ENCODE data around the gene SCIMP.
A peak's percentile ranks its signal among the peaks of the same experiment; 100 is the strongest.

The SCIMP gene

DNA sequence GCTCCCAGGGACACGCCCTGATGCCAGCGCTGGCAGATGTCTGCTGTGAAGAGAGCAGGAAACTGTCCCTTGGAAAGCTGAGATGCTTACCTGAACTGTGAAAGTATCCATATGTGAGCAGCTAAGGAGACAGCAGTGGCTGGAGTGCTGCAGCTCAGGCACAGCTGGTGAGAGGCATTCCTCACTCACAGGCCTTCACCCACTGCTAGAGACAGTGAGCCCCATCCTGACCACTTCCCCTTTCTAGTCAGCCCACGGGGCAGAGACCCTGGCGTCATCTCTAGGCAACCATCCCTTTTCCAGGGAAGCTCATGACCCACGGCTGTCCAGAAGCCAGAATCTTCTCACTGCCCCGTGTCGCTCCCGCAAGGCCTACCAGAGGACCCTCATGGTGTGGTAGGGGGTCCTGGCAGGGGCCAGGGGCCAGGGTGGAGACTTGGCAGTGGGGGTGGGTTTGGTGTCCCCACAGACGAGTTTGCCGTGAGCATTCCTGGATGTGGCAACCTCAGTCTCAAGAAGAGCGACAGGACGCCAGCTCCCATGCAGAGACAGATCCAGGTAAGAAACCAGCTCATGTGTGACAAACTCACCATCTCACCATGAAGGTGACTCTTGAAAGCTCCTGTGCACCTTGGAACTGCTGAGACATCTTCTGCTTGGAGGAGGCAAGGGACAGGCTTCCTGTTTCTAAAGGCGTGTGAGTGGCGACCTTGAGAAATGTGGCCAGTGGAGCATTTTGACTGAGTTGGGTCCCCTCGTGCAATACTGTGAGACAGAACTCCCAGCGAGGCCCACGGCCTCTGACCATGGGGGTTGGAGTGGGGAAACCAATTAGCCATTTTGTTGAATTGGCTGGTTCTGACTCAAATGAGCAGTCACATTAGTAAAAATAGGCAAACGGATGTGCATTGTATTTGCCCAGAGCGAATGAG lies at the start of gene SCIMP:
Gene SCIMP, minus strand, starts transcription at position 216 of the 932 bp plus-strand sequence. Its CDS starts 105 bp downstream, at position 111.
- no peak for DNase-seq (ENCODE audit: low read depth)
- TF ChIP-seq, protein P1, sequence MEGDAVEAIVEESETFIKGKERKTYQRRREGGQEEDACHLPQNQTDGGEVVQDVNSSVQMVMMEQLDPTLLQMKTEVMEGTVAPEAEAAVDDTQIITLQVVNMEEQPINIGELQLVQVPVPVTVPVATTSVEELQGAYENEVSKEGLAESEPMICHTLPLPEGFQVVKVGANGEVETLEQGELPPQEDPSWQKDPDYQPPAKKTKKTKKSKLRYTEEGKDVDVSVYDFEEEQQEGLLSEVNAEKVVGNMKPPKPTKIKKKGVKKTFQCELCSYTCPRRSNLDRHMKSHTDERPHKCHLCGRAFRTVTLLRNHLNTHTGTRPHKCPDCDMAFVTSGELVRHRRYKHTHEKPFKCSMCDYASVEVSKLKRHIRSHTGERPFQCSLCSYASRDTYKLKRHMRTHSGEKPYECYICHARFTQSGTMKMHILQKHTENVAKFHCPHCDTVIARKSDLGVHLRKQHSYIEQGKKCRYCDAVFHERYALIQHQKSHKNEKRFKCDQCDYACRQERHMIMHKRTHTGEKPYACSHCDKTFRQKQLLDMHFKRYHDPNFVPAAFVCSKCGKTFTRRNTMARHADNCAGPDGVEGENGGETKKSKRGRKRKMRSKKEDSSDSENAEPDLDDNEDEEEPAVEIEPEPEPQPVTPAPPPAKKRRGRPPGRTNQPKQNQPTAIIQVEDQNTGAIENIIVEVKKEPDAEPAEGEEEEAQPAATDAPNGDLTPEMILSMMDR (IDR thresholded peaks at IDR 0.05; ENCODE audit: low read depth, low read length, missing control alignments) = no peak
- H3K4me3 ChIP-seq (ENCODE audit: low read depth, low read length) = peak within 1 kb of the TSS; percentile 65

DNA sequence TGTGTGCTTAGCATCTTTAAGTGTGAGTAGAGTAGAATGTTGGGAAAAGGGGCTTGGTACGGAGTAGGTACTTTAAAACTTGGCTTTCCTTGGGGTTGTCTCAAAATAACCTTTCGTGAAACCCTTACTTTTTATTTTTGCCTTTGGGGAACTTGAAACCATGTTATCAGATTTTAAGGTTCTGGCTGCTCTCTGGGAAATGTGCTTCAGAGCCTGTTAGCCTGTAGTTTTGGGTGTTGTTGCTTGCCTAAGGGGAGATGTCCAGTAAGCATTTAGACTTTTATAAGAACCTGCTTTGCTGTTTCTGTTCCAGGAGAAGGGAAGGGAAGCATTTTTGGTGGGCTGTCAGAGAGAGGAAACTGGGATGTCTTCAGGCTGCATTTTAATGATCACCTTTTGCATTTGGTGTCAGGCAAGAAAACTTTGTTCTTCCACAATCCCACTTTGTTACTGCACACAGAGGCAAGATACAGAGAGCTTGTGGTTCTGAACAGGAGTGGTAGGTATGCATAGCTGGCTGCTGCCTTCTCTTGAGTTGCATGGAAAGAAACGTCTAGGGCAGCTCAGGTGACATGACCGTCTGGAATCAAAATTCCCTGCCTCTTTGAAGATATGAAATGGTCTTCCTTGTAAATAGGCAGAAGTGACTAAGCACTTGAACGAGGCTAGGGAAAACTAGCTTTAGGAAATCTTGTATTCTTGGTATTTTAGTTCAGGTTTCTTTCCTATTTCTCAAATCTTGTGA lies 49.1 kb upstream of the SCIMP start:
- TF ChIP-seq, protein P1 (IDR thresholded peaks at IDR 0.05; ENCODE audit: low read depth, low read length, missing control alignments) = no peak
- DNase-seq (ENCODE audit: low read depth) = no peak
- H3K4me3 ChIP-seq (ENCODE audit: low read depth, low read length) = peak overlapping the region; percentile 63

DNA sequence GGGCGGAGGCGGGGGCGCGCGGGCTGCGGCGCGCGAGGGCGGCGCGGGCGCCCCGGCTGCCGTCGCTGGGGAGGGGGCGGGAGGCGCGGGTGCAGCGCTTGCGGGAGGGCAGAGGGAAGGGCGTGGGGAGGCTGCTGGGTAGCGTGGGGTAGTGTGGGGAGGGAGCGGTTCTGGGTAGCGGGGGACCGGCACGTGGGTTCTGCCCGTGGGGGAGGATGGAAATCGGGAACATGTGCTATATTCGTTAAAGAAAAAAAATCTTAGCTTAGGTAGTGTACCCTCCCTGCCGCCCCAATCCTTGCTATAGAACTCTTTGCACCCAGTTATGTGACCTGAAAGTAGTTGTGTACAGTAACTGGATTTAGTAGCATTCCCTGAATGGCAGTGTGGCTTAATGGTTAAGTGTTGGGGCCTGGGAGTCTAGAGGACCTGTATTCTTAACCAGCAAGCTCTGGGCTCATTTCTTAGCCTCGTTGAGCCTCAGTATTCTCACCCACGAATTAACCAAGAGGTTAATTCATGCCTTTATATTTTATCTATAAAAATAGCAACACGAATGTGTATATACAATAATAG lies 48.1 kb upstream of the SCIMP start:
- H3K4me3 ChIP-seq (ENCODE audit: low read depth, low read length) = peak overlapping the region; percentile 63
- TF ChIP-seq, protein P1 (IDR thresholded peaks at IDR 0.05; ENCODE audit: low read depth, low read length, missing control alignments) = no peak
- DNase-seq (ENCODE audit: low read depth) = no peak

DNA sequence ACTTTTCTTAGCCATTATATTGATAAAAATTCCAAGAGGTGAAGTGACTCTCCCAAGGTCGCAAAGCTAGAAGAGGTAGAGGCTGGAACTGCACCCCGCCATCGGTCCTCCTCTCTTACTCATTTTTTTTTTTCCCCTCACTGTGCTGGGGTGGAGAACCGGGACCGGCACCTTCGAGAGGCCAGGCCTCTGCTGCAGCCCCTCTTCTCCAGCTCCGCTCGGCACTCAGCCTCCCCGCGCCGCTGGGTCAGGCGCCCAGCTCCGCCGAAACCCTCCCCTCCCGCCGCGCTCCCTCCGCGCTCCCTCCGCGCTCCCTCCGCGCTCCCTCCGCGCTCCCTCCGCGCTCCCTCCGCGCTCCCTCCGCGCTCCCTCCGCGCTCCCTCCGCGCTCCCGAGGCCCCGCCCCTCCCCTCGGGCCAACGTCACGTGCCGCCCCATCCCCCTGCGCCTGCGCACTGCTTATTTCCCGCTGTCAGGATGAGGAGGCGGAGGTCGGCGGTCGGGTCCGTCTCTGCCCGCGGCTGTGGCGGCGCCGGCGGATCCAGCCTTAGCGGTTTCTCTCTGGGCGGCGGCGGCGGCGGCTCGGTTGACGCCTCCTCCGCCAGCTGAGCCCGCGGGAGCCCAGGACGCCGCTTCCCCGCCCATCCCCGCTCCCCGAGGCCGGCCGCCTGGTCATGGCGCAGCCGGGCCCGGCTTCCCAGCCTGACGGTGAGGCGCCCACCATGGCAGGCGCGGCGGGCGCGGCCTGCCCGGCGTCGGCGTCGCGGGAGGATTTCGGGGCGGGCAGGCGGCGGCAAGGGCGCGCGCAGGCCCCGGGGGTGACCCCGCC lies 47.4 kb upstream of the SCIMP start, which contains the start of gene RABEP1:
Gene RABEP1, plus strand, starts transcription at position 471 of the 828 bp plus-strand sequence. Its CDS starts 203 bp downstream, at position 674.
- peak; percentile 66 for DNase-seq (ENCODE audit: low read depth)
- TF ChIP-seq, protein P1 (IDR thresholded peaks at IDR 0.05; ENCODE audit: low read depth, low read length, missing control alignments) = peak; percentile 40
- H3K4me3 ChIP-seq (ENCODE audit: low read depth, low read length) = peak within 1 kb of the TSS; percentile 63

DNA sequence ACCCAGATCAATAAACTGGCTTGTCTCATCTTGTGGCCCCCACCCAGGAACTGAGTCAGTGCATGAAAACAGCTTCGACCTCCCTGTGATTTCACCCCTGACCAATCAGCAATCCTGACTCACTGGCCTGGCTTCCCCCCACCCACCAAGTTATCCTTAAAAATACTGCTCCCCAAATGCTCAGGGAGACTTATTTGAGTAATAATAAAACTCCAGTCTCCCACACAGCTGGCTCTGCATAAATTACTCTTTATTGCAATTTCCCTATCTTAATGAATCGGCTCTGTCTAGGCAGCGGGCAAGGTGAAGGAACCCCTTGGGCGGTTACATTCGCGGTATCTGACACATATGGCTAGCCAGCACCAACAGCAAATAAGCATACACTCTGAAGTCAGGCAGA lies 37.7 kb upstream of the SCIMP start:
- TF ChIP-seq, protein P1 (IDR thresholded peaks at IDR 0.05; ENCODE audit: low read depth, low read length, missing control alignments) = no peak
- no peak overlapping the region for H3K4me3 ChIP-seq (ENCODE audit: low read depth, low read length)
- DNase-seq (ENCODE audit: low read depth) = no peak

All from GM12864 (cell line).